ENCODE measurements around the gene PDE10A.
"Not testable (repeated sequence)": the region's sequence is repeated elsewhere in the genome, so short reads cannot be mapped to it uniquely, and the experiment has no call there.

The PDE10A gene

DNA sequence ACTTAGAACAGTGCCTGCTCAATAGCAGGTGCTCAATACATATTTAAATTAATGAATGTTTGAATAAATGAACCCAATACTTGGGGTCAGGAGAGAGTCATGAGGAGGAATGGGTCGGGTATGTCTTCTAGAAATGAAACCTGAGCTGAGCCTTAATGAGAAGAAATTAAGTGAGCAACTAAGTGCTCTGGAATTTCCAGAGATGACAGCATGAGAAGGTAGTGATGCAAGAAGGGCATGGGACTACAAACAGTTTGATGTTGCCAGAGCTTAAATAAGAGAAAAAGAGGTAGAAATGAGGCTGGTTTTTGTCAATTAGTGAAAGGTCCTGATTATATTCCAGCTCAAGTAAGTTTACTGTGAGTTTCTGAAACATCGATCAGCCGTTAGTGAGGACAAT lies 82.9 kb downstream of the PDE10A start:
- no peak for DNase-seq

- no peak for DNase-seq
Observed at GRCh38 chr6:165579151-165579550, 83.9 kb downstream of the PDE10A start.

GRCh38 chr6:165577556-165577955 lies 85.5 kb downstream of the PDE10A start:
- DNase-seq = no peak

DNA sequence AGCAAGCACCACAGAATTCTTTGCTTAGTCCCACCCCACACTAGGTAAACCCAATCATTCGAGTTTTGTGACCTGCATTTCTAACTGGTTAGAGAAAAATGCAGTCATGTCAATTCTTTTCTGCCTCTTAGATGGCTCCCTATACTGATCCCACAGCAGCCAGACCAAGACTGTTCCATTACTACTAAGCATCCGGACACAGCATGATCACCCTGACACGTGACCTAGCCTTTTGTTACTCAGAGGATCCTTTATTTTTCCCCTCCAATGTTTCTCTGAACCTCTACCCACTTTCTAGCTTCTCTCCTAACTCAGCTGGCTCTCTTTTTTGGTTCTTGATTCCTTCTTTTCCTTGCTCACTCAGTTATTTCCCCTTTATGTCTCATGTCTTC lies 87.9 kb downstream of the PDE10A start:
- no peak for DNase-seq

DNA sequence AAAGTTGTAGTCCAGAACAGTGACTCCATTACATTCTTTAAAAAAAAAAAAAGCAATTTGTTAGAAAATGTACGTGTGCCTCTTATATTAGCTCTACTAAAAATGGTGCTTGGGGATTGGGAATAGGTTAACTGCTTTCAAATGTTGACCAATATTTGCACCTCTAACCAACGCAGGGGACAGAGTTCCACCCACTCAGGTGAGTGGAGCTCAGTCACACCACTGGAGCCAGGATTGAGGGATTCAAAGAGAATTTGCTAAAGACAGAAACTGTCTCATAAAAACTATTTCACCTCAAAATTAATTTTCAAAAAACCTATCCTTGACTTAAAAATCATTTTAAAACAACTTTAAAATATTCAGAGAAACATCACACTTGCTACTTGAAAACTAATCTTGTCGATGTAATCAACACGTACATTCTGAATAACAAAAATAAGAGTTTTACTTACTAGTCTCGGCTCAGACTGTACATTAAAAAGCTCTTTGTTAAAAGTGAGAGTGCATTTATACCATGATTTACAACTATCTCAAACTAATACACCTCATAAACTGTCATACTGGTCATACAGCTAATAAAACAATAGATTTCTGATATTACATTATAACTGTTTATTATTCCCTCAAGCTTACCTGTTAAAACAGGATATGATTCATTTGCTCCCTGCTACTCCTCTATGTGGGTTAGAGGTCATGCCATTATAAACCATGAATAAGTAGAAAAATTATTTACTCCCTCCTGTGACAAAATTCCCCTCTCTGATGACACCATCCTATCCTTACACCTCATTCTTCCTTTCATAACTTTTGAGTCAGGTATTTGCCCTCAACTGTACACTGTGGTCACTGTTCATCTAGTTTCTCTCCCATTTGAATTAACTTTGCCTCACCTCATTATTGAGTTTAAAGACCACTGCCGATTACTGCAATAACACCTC lies 88.6 kb downstream of the PDE10A start:
- DNase-seq = no peak

GRCh38 chr6:165573671-165574070 lies 89.4 kb downstream of the PDE10A start:
- no peak for DNase-seq

- DNase-seq = no peak
Observed at GRCh38 chr6:165571721-165572132, 91.3 kb downstream of the PDE10A start.

GRCh38 chr6:165571068-165571682 lies 91.9 kb downstream of the PDE10A start:
- no peak for DNase-seq

DNA sequence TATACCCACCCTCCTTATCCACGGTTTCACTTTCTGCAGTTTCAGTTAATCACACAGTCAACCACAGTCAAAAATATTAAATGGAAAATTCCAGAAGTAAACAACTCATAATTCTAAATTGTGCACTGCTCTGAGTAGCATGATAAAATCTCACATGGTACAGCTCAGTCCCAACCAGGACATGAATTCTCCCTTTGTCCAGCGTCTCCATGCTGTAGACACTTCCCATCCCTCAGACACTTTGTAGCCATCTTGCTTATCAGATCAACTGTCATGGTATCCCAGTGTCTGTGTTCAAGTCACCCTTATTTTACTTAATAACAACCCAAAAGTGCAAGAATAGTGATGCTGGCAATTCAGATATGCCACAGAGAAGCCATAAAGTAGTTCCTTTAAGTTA lies 94.7 kb downstream of the PDE10A start:
- no peak for DNase-seq

- no peak for DNase-seq
Observed at GRCh38 chr6:165566088-165566828, 96.8 kb downstream of the PDE10A start.

GRCh38 chr6:165562421-165563090 lies 100.5 kb downstream of the PDE10A start:
- no peak for DNase-seq

- DNase-seq = no peak
Observed at GRCh38 chr6:165559632-165560031, 103.4 kb downstream of the PDE10A start.

DNA sequence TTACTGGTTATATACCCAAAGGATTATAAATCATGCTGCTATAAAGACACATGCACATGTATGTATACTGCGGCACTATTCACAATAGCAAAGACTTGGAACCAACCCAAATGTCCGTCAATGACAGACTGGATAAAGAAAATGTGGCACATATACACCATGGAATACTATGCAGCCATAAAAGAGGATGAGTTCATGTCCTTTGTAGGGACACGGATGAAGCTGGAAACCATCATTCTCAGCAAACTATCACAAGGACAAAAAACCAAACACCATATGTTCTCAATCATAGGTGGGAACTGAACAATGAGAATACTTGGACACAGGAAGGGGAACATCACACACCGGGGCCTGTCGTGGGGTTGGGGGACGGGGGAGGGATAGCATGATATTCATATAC lies 104.9 kb downstream of the PDE10A start:
- not testable (repeated sequence) for DNase-seq

- no peak for DNase-seq
Observed at GRCh38 chr6:165557674-165558073, 105.4 kb downstream of the PDE10A start.

DNA sequence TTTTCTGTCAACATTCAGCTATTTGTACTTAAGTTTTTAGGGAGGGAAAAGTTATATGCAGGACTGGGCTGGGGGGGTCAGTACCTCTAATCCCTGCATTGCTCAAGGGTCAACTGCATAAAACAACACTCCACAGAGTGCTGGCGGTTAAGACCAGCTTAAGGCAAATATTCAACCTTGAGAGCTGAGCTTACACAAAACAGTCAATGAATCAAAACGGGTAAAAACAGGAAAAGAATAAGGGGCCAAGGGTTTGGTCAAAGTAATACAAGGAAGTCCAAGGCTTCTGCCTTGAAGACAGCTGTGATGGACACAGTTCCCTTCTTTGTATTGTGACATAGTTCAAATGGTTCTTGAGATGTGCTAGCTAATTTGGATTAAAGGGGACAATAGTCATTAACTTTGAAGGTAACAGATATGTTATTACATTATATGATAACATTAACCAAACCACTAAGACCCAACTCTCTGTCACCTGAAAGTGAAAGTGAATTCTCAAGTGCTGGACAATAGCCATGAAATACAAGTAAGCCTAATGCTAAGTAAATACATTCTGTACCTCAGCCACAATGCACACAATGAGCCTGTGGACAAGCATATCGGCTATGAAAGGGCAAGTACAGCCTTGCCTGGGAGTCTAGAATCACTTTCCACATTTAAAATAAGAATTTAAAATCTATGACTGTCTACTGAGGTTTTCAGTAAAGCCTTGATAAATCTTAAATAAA lies 106.8 kb downstream of the PDE10A start:
- DNase-seq = no peak

- not testable (repeated sequence) for DNase-seq
Observed at GRCh38 chr6:165554644-165555043, 108.4 kb downstream of the PDE10A start.

DNA sequence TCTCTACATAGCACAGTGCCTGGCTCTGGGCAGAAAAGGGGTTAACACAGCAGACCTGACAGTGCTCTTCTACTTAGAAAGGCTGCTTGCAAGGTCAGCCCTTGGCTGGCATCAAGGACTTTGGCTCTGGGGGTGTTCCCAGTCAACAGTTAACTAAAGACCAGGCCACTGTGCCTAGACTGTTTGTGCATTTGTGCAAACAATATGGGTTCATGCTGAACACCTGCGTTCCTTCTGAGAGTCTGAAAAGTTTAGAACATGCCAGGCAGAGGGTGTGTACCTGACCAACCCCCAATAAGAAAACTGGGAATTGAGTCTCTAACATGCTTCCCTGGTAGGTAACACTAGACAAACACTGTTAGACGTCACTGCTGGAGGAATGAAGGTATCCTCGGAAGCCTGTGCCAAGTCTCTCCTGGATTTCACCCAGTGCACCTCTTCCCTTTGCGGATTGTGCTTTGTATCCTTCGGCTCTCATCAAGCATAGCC lies 110.7 kb downstream of the PDE10A start:
- no peak for DNase-seq

DNA sequence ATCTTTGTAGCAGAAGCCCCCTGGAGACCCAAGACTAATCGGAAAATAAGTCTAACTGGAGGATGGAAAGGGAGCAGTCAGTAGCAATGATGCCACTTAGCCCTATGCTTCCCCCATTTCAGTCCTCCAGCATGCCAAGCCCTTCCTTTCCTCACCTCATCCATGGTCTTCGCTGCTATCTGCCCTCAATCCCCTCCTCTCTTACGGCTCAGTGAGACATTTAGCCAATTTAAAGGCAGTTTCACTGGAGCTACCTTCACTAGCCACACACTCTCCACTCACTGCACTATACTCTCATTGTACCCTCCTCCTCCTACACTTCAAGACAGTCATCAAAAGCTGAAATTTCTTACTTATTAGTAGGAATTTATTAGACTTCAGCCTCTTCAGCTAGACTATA lies 111.2 kb downstream of the PDE10A start:
- DNase-seq = no peak

GRCh38 chr6:165548450-165548849 lies 114.6 kb downstream of the PDE10A start:
- no peak for DNase-seq

- no peak for DNase-seq
Observed at GRCh38 chr6:165545806-165546205, 117.2 kb downstream of the PDE10A start.

DNA sequence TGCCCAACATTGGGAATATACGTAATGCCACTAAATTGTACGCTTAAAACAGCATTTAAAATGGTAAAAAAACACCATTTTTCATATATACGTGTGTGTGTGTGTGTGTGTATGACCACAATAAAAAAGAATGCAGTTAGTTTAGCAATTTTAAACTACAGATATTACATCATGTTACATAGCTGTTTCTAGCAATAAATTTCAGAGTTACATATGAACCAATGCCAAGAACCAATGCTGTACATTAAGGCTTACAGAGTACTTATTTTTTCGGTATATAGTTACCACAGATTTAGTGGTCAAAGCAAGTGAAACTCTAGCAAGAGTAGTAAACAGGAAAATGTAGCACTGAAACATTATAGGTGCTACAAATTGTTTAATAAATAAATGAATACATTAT lies 119.3 kb downstream of the PDE10A start:
- DNase-seq = no peak

GRCh38 chr6:165536911-165537310 lies 126.1 kb downstream of the PDE10A start:
- no peak for DNase-seq

Measured in stimulated activated naive CD4-positive, alpha-beta T cell (primary cell).